GM19240 (cell line): ENCODE data around the gene ERFE.
"Not testable (repeated sequence)": the region's sequence is repeated elsewhere in the genome, so short reads cannot be mapped to it uniquely, and the experiment has no call there.

ENCODE experiments used
- DNase-seq: peaks from one replicate; pipeline ENCODE4 v3.0.0; 2011; ENCODE audit warnings: low spot score; ENCODE audit not compliant: insufficient read length

Gene ERFE, protein sequence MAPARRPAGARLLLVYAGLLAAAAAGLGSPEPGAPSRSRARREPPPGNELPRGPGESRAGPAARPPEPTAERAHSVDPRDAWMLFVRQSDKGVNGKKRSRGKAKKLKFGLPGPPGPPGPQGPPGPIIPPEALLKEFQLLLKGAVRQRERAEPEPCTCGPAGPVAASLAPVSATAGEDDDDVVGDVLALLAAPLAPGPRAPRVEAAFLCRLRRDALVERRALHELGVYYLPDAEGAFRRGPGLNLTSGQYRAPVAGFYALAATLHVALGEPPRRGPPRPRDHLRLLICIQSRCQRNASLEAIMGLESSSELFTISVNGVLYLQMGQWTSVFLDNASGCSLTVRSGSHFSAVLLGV

DNA sequence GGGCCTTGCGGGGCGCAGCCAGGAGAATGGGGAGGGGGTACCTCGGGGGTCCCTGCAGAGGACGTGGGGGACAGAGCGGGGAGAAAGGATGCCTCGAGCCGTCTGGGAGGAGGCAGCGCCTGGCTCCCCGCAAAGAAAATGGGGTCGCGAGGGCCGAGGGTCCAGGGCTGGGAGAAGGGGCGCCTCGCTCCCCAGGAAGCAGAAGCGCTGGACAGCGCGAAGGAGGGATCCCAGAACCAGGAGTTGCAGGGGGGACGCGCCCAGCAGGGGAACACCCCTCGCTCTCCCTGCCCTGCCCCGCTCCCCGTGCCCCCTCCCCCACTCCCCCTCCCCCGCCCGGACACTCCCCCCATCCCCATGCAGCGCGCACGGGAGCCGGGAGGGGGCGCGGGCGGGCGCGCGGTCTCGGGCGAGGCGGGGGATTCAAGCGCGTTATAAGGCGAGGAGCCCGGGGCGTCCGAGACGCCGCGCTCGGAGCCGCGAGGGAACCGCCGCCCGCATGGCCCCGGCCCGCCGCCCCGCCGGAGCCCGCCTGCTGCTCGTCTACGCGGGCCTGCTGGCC lies at the start of gene ERFE:
TSS of gene ERFE (plus strand) at position 462 of the 562 bp plus-strand sequence. CDS start at position 500, 38 bp downstream.
- peak; percentile 50 for DNase-seq

DNA sequence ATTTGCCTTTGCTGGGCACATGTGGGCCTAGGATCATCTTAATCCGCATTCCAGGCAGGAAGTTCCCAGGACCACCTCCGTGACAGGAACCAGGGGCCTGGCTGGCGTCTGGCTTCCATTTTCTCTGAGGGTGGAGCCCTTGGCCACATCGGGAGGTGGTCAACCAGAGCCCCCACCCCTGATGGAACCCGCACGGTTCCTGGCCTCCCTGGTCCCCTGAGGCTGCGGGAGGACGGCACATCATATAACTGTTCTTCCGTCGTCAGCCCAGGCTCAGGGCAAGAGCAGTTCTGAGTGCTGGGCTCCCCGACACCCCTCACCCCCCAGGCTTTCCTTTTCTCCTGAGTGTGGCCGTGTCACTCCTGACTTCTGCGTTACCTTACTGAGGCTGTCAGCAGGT lies 45.2 kb upstream of the ERFE start:
- no peak for DNase-seq

DNA sequence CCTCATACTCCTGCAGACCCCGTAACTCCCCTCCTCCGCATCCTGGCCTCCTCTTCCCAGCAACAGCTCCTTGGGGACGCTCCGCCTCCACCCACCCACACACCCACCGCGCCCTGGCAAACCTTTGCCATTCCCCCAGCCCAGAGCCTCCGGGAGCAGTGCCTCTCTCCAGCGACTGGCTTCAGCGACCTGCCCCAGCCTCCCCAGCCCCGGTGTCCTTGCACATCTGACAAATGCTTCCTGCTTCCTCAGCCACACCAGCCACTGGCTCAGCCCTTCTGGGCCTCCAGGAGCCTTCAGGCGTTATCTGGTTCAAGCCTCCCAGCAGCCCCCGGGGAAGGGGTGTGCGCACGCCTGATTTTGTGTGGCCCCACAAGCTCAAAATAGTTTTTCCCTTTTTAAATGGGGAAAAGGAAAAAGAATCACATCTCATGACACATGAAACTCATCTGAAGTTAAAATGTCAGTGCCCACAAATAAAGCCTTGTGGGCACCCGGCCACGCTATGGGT lies 44.4 kb upstream of the ERFE start:
- no peak for DNase-seq

DNA sequence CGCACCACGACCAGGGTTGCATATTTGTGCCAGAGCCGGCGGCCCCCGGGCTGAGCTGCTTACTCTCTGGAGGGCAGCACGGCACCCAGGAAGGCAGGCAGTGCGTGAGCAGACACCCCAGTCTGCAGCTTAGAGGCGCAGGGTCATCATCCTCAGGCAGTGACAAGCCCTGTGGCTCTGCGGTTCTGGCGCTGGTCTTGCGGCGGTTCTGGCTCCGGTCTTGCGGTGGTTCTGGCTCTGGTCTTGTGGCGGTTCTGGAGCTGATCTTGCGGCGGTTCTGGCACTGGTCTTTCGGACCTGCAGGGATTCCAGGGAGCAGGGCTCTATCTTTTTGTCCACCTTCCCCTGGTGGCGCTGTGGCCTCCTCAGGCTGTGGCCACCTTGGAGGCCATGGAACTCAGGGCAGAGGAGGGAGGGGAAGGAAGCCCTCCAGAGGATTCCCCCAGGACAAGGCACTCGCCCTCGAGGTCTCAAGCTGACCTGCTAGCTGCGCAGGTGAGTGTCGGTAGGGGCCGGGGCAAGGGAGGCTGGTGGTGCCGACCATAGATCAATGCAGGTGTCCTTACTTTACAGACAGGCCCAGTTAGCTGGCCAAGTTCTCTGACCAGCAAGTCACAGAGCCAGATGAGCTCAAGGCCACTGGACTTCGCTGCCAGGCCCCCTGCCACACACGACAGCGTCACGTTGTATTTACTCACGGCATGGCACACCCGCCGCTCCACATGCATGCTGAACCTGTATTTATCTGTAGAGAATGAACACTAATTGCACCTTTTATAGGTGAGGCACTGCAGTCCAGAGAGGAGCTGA lies 43.7 kb upstream of the ERFE start:
- no peak for DNase-seq

DNA sequence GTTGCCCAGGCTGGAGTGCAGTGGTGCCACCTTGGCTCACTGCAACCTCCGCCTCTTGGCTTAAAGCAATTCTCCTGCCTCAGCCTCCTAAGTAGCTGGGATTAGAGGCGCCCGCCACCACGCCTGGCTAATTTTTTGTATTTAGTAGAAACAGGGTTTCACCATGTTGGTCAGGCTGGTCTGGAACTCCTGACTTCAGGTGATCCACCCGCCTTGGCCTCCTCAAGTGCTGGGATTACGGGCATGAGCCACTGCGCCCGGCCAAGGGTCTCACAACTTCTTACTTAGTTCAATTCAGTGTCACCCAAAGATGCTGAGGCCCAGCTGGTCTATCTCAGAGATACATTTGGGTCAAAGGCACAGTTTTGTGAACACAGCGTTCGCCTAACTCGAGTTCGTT lies 43.1 kb upstream of the ERFE start:
- not testable (repeated sequence) for DNase-seq

DNA sequence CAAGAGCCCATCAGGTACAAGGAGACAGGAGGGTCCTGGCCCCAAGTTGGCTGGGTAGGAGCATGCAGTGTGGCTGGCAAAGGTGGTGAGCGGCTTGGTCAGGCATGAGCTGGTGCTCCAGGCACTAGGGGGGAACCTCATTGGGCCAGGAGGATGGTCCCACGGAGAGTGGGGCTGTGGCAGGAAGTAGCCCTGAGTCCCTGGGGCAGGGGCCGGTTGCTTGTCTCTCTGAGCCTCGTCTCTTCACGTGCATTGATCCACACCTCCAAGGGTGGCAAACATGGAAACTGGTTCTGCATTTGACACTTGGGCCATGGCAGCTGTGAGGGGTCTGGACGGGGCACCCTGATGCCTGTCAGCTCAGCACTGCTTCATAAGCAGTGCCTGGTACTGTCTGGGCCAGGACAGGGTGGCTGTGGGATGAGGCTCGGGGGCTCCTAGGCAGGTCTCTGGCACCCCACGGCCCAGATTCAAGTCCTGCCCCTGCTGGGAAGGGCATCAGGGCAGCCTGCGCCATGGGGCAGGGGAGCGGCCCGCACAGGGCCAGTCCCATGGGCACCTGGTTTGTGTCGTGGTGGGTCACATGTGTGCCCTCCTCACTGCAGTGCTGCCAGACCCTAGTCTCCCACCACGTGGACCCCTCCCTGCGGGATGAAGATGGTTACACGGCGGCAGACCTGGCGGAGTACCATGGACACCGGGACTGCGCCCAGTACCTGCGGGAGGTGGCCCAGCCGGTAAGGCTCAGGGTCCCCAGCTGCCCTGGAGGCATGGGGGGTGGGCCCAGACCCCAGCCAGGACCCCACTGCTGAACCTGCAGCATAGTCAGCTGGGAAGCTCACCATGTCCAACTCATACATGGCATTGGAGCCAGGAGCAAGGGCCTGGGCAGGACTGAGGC lies 42.2 kb upstream of the ERFE start:
- no peak for DNase-seq

DNA sequence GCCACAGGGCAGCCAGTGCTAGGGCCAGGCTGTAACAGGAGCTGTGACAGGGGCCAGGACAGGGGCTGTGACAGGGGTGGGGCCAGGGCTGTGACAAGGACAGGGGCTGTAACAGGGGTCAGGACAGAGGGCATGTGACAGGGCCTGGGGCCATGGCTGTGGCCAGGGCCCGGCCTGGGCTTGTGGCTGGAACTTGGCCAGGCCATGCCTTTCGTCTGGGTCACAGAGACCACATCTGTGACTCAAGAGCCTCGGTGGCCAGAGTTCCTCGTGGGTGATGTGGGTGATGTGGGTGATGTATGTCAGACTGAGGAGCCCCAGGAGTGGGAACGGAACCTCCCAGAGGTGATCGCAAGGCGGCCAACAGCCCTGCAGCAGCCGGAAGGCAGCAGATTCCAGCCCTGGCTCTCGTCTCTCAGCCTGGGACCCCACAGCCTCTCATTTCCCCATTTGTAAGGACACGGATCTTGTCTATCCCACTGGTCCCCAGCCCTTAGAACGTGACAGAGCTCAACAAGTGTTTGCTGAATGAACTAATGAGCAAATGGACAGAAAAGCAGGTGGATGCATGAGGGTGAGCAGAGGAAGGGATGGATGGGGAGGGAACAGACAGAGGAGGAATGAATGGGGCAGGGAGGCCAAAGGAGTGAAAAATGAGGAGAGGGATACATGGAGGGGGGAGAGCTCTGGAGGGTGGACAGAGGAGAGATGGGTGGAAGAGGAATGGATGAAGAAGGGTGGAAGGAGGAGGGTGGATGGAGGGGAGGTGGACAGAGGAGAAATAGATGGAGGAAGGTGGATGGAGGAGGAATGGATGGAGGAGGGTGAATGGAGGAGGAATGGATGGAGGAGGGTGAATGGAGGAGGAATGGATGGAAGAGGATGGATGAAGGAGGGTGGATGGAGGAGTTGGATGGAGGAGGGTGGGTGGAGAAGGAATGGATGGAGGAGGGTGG lies 41.3 kb upstream of the ERFE start:
- no peak for DNase-seq

DNA sequence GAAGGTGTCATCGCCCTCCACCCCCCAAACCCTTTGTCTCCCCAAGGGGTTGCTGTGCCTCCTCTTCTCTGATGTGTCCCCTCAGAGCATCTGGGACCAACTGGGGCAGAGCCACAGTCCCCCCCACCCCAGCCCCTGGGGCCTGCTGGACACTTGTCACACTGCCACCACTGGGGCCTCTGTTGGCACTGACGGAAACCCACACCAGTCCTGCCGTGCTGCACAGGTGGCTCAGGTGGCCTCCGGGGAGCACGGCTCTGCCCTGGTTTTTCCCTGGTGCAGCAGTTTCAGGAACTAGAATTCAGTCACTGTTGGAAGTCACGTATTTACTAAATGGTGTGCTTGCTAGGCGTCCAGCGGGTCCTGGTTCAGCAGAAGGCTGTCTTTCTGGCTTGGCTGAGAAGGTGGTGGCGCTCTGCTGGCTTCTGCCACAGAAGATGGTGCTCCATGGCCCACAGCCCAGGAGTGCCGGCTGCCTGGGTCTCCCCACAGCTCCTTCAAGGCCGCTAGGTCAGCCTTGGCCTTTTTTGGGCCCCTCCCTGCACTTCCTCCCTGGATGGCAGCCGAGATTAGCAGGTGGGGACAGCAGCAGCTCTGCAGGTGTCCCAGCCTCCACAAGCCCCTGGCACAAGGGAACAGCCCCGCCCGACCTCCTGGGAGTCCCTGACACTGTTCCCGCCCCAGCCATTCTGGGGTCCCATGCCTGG lies 38.9 kb upstream of the ERFE start:
- DNase-seq, result no peak

DNA sequence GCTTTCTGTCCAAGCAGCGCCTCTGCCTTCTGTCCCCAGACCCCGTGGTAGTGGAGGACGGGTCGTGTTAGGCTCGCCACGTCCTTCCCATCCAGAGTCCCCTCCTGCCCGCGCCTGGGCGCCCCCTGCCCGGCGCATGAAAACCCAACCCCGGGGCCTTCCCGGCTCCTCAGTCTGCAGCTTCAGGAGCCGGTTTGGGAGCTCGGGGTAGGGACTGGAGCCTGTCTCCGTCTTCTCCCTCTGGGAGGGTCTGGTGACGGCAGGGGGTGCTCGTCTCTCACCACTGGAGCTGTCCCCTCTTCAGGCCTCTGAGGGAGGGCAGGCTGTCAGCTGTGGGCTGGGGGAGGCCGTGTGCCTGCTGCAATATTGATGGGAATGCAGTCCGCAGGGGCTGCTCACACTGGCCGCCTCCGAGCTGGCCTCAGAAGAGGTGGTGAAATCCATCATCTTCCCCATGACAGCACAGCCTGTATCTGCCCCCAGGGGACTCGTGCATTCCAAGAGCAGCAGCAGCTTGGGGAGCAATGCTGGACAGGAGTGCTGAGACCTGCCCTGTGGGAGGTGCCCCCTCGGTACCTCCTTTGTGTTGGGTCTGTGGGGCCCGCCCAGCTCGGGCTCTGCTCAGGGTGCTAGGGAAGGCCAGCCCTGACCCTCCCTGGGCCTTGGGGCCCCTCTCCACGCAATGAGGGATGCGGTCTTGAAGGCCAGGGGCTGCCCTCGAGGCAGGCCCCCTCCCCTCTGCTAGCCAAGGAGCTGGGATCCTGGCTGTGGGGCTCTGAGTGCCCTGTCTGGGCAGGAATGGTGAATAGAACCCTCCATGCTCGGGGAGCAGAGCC lies 38.1 kb upstream of the ERFE start:
- DNase-seq, result no peak

DNA sequence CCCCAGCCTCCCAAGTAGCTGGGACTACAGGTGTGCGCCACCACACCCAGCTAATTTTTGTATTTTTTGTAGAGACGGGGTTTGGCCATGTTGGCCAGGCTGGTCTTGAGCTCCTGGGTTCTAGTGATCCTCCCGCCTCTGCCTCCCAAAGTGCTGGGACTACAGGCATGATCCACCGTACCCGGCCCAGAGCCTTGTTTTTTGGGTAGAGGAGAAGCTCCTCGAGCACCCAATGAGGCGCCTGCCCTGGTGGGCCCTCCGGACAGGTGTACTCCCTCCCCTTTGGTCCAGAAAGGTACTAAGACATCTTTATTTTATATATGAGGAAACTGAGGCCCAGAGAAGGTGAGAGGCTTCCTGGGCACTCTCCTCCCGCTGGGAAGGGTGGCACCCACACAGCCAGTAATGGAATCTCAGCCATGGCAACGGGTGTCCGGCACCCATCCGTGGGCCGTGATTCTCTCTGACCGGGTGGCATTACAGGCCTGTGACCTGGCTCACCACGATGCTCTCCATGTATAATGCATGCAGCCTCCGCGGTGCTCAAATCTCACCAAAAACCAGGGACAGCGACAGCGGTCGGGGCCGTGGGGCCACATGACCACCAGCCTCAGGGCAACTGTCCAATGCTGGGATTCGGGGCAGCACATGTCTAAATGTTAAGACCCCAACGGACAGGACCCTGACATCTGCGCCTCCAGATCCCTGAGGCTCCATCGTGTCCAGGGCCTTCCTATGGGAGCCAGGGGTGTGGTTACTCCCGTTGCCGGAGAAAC lies 37.1 kb upstream of the ERFE start:
- no peak for DNase-seq

DNA sequence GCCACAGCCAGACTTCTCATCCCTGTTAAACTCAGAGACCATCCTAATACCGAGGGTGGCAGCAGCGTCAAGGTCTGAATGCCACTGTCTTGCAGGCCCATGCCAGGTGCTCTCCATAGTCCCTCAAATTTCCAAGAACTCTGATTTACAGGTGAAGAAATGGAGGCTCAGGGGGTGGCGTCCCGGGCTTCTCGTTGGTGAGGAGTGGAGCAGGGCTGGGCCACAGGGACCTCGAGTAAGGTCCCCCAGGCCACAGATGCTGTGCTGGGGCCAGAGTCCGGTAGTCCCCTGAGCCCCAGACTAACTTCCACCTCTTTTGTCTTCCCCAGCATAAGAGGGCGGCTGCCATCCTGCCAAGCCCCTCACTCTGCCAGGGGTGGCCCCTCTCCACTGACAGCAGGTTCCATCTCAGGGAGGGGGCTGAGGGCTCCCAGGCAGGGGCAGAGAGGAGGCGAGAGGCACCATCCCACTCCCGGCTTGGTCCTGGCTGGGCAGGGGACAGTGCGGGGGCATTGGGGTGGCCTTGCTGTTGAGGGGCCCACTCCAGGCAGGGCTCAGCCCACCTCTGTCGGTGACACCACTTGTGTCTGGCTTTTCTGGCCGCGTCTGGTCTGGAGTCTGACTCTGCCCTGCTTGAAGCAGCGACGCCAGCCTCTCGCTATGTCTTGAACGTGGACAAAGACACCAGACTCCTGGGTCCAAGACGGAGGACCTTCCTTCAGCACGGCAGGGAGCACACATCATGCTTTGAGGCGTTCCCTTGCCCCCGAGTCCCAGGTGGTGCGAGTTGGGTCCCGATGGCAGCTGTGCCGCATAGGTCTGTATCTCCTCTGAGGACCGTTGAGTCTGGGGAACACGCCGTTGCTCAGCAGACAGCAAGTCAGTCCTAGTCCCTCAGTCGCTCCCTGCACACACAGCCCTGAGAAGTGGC lies 36.2 kb upstream of the ERFE start:
- DNase-seq, result no peak

DNA sequence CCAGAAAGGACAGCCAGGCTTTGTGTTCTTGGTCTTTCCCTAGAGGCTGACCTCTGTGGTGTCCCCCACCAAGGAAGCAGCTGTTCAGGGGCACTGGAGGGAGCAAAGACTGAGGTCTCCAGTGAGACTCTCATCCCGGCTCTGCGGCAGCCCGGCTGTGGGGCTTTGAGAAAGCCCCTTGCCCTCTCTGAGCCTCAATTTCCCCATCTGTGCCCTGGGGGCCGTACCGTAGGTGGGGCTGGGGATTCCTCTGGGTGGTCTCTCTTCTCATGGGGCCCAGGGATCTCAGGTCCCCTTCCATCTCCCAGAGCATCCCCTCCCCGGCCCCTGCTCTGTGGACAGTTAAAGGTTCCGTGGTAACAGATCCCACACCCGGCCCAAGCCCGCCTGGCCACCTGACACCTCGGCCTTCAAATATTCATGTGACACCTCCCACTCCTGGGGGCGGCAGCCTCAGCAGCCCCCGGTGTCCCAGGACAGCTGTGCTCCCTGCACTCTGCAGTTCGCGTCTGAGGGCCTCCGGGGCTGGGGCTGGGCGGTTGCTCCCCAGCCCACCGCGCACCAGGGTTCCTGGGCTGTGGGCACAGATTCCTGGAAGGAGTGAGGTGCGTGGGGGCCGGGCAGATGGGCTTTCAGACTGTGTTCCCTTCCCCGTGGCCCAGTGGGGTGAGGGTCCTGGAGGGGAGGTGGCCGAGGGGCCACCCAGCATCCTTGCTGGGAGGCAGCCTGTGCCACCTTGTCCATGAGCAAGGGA lies 35.4 kb upstream of the ERFE start:
- no peak for DNase-seq

DNA sequence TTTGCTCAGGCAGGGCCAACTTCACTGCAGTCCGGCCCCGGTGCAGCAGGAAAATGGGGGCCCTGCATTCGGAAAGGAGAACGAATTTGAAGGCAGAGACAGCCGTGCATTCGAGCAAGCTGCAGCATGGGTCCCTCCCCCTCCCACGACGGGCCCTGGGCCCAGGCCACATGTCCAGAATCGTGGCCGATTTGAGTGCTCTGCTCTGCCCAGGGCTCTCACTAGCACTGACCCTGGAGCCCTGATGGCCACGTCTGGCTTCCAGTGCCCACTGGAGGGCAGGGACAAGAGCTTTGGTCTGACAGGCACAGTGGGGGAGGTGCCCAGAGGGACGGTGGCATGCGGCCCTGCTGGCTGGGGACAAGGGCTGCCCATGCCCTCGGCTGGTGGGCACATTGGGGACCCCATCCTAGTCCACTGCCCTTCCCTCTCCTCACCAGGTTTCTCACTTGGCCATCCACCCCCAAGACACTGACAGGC lies 34.7 kb upstream of the ERFE start:
- DNase-seq, result no peak

DNA sequence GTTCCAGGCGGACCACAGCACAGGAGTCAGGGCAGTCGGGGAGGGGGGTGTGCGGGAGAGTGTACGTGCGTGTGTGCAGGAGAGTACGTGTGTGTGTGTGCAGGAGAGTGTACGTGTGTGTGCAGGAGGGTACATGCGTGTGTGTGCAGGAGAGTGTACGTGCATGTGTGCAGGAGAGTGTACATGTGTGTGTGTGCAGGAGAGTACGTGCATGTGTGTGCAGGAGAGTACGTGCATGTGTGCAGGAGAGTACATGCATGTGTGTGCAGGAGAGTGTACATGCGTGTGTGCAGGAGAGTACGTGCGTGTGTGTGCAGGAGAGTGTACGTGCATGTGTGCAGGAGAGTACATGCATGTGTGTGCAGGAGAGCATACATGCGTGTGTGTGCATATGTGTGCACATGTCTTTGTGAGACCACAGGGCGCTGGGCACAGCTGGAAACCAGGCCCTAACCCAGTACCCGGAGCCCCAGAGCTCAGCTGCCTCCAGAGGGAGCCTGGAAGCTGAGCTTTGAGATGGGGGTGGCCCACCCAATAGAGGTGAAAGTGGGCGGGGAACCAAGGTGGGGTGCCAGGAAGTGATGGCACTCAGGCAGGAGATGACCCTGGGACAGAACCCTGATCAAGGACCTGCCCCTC lies 34.2 kb upstream of the ERFE start:
- no peak for DNase-seq
